Endothelial cell (in vitro differentiated cells): ENCODE results near the gene ST3GAL2. TPM values are rescaled to one million over a fixed set of nuclear protein-coding genes. Genes with fewer than 3 reads are reported as not detected.

ENCODE experiments used
- DNase-seq: peaks from one replicate; pipeline ENCODE4 v3.0.0; 2021; ENCODE audit warnings: low spot score
- H3K27ac Mint-ChIP-seq: one replicate; pipeline ENCODE4 v1.8.0; 2021; ENCODE audit warnings: mixed read lengths, inconsistent platforms; ENCODE audit not compliant: unreplicated experiment
- H3K27me3 Mint-ChIP-seq: one replicate; pipeline ENCODE4 v1.8.0; 2021; ENCODE audit warnings: mild to moderate bottlenecking, moderate library complexity, mixed read lengths, inconsistent platforms; ENCODE audit not compliant: unreplicated experiment
- H3K36me3 Mint-ChIP-seq: one replicate; pipeline ENCODE4 v1.8.0; 2021; ENCODE audit warnings: mild to moderate bottlenecking, low read depth, mixed read lengths, inconsistent platforms; ENCODE audit not compliant: unreplicated experiment
- H3K4me1 Mint-ChIP-seq: one replicate; pipeline ENCODE4 v1.8.0; 2021; ENCODE audit warnings: mild to moderate bottlenecking, mixed read lengths, inconsistent platforms; ENCODE audit not compliant: unreplicated experiment
- H3K4me3 Mint-ChIP-seq: one replicate; pipeline ENCODE4 v1.8.0; 2021; ENCODE audit warnings: mild to moderate bottlenecking, mixed read lengths, inconsistent platforms; ENCODE audit not compliant: unreplicated experiment
- H3K9me3 Mint-ChIP-seq: one replicate; pipeline ENCODE4 v1.8.0; 2021; ENCODE audit warnings: mixed read lengths, inconsistent platforms; ENCODE audit not compliant: unreplicated experiment
- total RNA-seq: library from RNA; stranded (reverse); fragmentation: NEBNext Ultra II Directional; extraction: Animal tissue kit (Norgen Biotek cat#: 25700); gene quantifications from one replicate; pipeline ENCODE4 v1.2.1, GENCODE V29; 2021; ENCODE audit not compliant: unreplicated experiment
- TF ChIP-seq, protein P1 (sequence below): fragments of 200-600 bp; sonication (generic); IDR thresholded peaks from one replicate; pipeline ENCODE4 v1.5.0; 2021; ENCODE audit warnings: antibody characterized with exemption; ENCODE audit not compliant: unreplicated experiment

The ST3GAL2 gene
- total RNA-seq, 1 donor from 2014 or later: 87.0 TPM

DNA sequence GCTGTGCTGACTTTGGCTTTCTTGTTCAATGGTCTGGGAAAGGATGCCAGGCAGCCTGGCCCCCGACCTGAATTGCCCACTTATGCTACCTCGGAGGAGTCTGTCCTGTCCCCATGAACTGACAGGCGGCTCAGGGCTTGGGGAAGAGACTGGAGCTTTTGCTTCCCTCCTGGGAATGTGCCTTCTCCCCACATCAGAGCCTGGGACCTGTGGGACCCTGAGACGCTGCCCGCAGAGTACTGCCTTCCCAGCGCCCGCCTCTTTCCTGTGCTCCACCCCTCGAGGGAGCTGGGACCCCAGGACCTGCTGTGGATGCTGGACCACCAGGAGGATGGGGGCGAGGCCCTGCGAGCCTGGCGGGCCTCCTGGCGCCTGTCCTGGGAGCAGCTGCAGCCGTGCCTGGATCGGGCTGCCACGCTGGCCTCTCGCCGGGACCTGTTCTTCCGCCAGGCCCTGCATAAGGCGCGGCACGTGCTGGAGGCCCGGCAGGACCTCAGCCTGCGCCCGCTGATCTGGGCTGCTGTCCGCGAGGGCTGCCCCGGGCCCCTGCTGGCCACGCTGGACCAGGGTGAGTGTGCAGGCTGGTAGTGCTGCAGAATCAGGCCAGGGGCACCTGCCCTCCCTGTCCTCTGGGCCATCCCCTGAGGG lies 34.0 kb upstream of the ST3GAL2 start:
- Mint-ChIP-seq H3K36me3 (peaks cover 4% of the 10 kb centered on the region), H3K4me1 (no peaks in the 10 kb centered on the region), H3K9me3 (no peaks in the 10 kb centered on the region), H3K27me3 (peaks cover 5% of the 10 kb centered on the region), H3K4me3 (no peak overlapping the region), H3K27ac (no peak overlapping the region)
- TF ChIP-seq, protein P1, sequence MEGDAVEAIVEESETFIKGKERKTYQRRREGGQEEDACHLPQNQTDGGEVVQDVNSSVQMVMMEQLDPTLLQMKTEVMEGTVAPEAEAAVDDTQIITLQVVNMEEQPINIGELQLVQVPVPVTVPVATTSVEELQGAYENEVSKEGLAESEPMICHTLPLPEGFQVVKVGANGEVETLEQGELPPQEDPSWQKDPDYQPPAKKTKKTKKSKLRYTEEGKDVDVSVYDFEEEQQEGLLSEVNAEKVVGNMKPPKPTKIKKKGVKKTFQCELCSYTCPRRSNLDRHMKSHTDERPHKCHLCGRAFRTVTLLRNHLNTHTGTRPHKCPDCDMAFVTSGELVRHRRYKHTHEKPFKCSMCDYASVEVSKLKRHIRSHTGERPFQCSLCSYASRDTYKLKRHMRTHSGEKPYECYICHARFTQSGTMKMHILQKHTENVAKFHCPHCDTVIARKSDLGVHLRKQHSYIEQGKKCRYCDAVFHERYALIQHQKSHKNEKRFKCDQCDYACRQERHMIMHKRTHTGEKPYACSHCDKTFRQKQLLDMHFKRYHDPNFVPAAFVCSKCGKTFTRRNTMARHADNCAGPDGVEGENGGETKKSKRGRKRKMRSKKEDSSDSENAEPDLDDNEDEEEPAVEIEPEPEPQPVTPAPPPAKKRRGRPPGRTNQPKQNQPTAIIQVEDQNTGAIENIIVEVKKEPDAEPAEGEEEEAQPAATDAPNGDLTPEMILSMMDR: no peak
- DNase-seq: no peak

DNA sequence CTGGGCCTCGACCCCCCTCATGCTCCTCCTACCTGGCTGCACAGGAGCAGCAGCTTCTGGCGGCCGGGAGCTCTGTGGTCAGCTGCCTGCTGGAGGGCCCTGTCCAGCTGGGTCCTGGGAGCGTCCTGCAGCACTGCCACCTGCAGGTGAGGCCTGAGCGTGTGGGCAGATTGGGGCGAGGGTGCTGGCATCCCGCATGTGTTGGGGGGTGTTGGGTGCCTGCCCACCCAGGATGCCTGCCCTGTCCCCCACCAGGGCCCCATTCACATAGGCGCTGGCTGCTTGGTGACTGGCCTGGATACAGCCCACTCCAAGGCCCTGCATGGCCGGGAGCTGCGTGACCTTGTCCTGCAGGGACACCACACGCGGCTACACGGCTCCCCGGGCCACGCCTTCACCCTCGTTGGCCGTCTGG lies 32.0 kb upstream of the ST3GAL2 start:
- no peak overlapping the region for H3K27ac Mint-ChIP-seq
- peak; percentile 67 for DNase-seq
- no peak overlapping the region for H3K4me3 Mint-ChIP-seq
- TF ChIP-seq, protein P1: no peak
- H3K36me3 Mint-ChIP-seq: no peaks in the 10 kb centered on the region
- no peaks in the 10 kb centered on the region for H3K4me1 Mint-ChIP-seq
- H3K9me3 Mint-ChIP-seq: no peaks in the 10 kb centered on the region
- peaks cover 4% of the 10 kb centered on the region for H3K27me3 Mint-ChIP-seq

DNA sequence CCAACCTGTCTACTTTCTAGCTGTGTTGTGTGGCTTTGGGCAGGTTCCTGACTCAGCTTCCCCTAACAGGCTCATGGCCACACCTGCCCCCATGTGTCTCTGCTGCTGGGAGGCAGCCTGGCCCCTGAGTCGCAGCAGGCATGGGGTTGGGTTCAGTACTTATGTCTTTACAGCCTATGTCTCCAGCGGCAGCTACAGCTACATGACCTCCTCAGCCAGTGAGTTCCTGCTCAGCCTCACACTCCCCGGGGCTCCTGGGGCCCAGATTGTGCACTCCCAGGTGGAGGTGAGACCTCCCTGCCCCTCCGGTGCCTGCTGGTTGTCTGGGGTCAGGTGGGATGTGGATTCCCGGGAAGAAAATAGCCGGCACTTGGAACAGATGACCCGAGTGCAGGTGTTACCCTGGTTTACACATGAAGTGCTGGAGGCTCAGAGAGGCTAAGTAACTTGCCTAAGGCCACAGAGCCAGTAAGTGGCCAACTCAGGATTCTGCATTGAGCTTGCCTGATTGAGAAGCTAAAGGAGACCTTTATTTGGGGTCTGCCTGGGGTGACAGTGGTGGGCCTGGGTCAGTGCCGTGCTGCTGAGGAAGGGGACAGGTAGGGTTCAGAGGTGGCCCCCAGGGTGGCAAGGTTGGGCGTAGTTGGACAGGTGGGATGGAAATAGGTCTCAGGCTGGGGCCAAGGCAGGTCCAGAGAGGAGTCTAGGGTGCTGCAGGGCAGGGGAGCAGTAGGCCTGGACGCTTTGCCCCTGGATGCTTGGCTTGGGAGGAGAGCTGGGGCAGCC lies 31.4 kb upstream of the ST3GAL2 start:
- Mint-ChIP-seq H3K36me3 (no peaks in the 10 kb centered on the region), H3K27ac (peak overlapping the region; percentile 68), H3K4me1 (no peaks in the 10 kb centered on the region), H3K9me3 (no peaks in the 10 kb centered on the region), H3K4me3 (no peak overlapping the region), H3K27me3 (peaks cover 4% of the 10 kb centered on the region)
- DNase-seq: no peak
- TF ChIP-seq, protein P1: no peak

DNA sequence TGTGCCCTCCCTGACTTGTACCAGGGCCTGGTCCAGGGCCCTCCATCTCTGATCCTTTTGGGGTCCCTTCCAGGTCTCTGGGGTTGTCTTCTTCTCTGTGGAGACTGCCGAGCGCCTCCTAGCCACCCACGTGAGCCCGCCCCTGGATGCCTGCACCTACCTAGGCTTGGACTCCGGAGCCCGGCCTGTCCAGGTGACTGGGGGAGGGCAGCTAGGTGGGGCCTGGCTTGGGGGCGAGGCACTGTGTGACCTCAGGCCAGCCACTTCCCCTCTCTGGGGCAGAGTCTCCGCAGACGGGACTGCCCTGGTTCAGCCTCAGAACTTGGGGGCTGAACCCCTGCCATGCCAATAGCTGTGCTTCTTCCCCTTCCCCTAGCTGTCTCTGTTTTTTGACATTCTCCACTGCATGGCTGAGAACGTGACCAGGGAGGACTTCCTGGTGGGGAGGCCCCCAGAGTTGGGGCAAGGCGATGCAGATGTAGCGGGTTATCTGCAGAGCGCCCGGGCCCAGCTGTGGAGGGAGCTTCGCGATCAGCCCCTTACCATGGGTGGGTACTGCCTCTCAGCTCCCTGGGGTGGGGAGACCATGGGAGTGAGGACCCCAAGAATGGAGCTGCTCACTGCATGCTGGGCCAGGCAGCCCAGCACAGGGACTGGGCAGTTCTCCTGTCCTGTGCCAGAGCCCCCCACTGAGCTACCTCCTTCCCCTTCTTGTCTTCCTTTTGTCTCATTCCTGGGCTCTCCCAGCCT lies 30.1 kb upstream of the ST3GAL2 start:
- H3K4me1 Mint-ChIP-seq: no peaks in the 10 kb centered on the region
- no peaks in the 10 kb centered on the region for H3K36me3 Mint-ChIP-seq
- peaks cover 4% of the 10 kb centered on the region for H3K27me3 Mint-ChIP-seq
- no peak overlapping the region for H3K4me3 Mint-ChIP-seq
- DNase-seq: no peak
- no peaks in the 10 kb centered on the region for H3K9me3 Mint-ChIP-seq
- no peak overlapping the region for H3K27ac Mint-ChIP-seq
- TF ChIP-seq, protein P1: no peak
